ENCODE results near the gene DSN1.

The DSN1 gene

GRCh38 chr20:36795691-36796090 is 22.1 kb upstream of the DSN1 start:
- DNase-seq = no peak

DNA sequence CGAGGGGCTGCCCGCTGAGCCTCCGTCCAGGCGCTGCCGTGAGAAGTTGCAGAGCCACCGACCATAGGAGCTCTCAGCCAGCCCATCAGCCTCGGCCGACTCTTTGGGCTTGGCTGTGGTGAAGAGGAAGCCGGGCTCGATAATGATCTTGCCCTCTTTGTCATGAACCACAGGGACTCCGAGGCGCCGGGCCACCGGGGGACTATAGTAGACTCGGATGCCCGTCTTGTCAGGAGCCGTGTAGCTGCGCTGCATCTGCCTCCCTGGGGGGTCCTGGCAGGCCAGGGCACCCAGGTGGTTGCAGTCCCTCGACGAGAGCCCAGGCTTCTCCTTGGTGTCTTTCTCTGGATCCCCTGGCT is 20.5 kb upstream of the DSN1 start:
- no peak for DNase-seq

DNA sequence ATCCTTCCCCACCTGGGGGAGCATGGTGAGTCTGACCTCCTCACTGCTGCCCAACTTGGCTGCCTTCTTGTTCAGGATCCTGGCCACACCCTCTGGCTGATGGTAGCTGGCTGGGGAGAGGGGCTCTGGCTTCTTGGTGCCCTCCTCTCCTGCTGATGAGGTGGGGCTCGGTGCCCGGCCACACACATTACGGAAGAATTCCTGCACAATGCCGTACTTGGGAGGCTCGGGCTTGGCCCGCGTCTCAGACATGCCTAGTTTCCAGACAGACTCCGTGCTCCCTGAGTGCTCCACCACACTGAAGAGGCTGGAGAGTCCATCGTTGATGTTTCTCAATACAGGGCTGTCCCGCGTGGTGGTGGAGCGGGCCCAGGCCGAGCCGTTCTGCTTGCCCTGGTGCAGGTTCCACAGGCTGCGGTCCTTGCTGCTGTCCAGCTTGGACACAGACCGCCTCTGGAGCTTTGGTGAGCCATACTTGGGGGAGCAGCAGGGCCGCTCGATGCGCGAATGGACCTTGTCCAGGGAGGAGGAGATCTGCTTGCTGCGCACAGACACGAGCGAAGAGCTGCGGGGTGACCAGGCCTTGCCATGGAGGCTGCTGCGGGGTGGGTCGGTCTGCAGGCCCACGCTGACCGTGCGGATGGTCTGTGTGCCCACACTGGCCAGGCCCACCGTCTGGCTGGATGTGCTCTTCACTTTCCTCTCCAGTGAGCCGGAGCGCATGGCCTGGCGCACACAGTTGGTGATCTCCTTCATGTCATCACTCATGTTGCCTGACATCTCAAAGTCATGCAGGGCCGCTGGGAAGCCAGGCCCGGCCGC is 19.9 kb upstream of the DSN1 start:
- DNase-seq = no peak

DNA sequence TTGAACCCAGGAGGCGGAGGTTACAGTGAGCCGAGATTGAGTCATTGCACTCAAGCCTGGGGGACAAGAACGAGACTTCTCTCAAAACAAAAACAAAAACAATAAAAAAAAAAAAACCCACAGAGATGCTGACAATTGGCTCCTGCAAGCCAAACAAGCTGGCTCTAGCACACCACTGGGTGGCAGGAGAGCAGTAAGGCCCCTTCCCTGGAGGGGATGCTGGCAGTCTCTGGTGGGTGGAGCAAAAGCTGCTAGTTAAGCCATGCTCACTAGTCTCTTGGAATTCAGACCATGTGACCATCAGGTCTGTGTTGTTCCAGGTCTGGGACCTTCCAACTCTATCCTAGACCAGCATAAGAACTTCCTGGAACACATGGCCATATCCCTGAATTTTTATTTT is 18.9 kb upstream of the DSN1 start:
- peak; percentile 68 for DNase-seq

DNA sequence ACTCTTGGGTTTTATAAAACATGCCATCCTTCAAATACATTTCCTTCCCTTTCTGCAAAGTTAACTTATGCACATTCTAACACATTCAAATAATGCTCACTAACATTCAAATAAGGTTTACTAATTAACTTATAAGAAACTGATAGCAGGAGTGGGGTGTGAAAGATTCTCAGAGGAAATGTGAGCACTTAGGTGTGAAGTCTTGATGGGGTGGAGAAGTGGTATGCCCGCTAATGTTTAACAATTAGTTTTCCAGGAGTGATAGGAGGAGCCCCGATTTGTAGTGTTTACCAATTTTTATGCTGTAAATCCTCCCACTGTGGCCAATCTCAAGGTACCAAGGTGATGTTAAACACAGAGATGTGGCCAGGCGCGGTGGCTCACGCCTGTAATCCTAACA is 18.3 kb upstream of the DSN1 start:
- no peak for DNase-seq

- no peak for DNase-seq
Measured at GRCh38 chr20:36786663-36787062, 13.1 kb upstream of the DSN1 start.

DNA sequence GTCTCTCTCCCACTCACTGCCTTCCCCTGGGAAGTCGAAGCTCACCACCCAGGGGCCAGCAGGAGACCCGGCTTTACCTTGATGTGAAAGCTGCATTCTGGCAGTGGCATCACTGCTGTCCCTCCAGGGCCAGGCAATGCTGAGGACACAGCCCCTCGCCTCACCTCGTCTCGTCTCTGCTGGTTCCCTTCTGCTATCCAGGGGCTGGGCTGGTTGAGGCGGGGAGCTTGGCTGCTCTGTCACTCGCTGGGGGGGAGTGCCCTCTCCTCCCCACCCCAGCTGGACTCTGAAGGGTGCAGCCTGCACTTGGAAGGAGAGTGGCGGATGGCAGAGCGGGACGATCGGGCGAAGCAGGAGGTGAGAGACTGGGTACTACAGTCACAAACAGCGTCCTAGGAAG is 12.7 kb upstream of the DSN1 start:
- DNase-seq = no peak

- no peak for DNase-seq
Measured at GRCh38 chr20:36785308-36785707, 11.7 kb upstream of the DSN1 start.

DNA sequence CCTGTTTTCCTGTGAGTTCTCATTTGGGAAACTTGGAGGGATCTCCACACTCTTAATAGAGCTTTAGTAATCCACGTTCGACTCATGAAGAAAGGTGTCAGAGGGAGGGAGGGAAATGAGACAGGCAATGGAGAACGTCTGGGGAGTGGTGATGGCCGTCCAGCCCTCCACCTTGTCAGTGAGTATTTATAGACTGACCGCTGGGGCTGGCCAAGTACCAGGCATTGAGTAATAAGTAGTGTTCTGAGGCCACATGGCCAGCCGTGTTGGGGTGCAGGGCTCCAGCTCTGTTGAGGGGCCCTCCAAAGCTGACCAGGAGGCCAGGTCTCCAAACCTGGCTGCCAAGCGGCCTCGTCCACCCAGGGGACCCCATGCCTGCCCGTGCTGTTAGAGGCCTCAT is 11.3 kb upstream of the DSN1 start:
- no peak for DNase-seq

DNA sequence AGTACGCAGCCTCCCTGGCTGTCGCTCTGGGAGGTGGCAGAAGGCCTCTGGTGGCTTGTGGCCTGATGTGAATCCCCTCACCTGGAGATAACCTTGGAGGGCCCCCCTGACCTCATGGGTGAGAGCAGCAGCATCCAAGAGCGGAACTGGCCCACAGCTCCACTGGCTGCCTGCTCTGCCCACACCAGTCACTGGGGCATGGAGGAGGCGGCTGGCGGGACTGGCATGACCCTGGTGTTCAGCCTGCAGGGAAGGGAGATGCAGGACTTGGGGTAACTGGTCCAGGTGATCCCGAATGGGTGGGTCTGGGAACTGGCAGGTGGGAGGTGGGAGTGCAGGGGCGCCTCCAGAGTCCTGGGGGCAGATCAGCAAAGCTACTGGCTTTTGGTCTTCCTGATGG is 10.6 kb upstream of the DSN1 start:
- DNase-seq = no peak

DNA sequence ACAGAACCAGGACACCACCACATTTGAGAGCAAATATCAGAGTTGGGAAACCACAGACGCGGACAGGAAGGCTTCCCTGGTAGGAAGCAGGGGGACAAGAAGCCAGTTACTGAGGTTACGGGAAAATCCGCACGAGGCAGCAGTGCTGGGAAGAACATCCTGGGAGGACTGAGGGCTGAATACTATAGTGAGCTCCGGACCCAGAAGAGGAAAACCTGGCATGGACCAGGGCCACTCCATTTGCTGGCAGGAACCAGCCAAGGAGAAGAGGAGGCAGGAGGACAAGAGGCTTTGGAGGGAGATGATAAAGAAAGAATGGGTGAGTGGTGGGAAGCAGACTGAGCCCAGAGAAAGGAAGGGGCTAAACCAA is 6.1 kb upstream of the DSN1 start:
- DNase-seq = no peak

- DNase-seq = no peak
Measured at GRCh38 chr20:36778831-36779655, 5.5 kb upstream of the DSN1 start.

DNA sequence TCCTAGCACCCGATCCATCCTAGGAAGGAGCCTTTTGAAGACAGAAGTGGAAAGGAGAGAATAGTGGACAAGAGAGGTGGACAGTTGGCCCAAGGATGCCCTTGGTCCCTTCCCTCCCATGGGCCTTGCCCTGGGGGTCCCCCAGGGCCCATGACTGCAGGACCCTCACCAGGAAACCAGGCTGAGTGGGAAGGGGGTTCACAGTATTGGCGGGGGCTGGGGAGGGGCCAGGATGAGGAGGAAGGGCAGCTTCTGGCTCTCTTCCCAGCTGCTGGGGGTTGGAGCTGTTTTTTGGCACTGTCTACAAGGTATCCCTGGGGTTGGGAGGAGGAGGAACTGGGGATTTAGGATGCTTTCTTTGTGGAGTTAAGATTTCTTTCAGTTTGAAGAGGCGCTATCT is 4.0 kb upstream of the DSN1 start:
- DNase-seq = no peak

DNA sequence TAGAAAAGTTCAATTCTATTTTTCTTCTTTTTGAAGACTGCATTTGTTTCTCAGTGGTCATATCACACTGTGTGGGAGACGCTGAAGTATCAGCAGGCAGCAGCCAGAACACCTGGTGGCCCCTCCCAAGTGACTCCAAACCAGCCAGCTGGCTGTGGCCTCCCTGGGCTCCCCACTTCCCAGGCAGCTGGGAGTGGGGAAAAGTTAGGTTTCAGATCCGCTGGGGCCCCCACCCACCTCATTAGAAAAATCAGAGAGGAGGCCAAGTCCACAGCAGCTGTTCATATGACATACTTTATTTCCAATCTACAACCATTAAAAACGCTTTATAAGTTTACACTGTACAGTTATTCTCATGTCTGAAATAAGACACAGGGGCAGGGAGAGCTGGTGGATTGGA is 3.6 kb upstream of the DSN1 start:
- no peak for DNase-seq

GRCh38 chr20:36775826-36776225 is 2.3 kb upstream of the DSN1 start:
- DNase-seq = no peak

DNA sequence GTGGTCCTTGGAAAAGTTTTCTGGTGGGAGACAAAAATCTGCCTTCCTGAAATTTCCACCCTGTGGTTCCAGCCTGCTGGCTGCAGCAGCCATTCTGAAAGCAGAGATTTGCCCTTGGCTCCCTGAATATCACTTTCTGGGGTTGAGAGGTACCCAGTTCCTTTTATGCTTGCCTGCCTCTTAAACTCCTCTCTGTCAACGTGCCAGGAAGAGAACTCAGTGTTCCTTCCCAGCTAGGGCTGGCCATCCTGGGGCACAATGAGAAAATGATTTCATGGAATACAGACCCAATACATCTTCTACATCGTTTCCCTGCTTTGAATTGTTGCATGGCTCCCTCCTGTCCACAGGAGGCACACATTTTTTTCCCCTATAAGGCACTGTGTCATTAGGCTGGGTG is 1.6 kb upstream of the DSN1 start:
- no peak for DNase-seq

- no peak for DNase-seq
Measured at GRCh38 chr20:36773107-36773596, 411 bp downstream of the DSN1 start.

- DNase-seq = no peak
Measured at GRCh38 chr20:36770680-36771079, 2.9 kb downstream of the DSN1 start.

- no peak for DNase-seq
Measured at GRCh38 chr20:36768768-36769430, 4.7 kb downstream of the DSN1 start.

DNA sequence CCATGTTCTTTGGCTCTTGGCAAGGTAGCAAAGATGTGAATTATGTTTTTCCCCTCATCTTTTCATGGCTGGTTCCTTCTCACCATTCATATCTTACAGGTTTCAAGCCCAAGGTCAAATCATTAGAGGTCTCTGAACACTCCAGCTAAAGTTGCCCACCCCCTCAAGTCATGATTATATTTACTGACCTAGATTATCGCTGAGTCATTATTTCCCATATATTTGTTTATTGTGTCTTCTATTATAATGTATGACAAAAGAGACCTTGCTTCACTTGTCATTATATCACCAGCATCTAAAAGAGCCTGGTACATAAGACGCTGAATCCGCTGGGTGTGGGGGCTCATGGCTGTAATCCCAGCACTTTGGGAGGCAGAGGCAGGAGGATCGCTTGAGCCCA is 12.4 kb downstream of the DSN1 start:
- DNase-seq = no peak

GRCh38 chr20:36760647-36761046 is 12.9 kb downstream of the DSN1 start:
- DNase-seq = no peak

DNA sequence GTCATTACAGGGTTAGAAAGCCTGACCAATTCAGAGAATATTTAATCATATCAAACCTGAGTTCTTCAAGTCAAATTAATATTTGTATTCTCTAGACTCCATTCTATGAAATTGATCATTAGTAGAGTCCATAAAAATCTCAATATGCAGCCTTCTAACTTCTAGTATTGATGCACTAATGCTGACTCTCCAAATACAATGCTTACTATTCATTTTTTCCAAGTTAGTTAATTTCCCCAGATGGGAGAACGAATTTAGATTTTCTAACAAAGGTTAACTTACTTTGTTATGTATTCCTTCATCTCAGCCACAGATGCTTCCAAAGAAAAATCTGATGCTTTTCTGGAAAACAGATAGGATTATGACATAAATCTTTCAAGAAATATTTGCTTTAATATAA is 15.3 kb downstream of the DSN1 start:
- no peak for DNase-seq

GRCh38 chr20:36756496-36756895 is 17.1 kb downstream of the DSN1 start:
- no peak for DNase-seq

Measured in fibroblast of skin of back (primary cell).